CD4-positive, alpha-beta T cell treated with Interleukin-2 at 100 ng/mL for 4 hours (primary cell): ENCODE measurements around the gene CAMKMT.

Experiments used
- DNase-seq: peaks from one replicate; pipeline ENCODE4 v3.0.0-alpha.2; 2020; ENCODE audit warnings: low spot score

Gene CAMKMT

DNA sequence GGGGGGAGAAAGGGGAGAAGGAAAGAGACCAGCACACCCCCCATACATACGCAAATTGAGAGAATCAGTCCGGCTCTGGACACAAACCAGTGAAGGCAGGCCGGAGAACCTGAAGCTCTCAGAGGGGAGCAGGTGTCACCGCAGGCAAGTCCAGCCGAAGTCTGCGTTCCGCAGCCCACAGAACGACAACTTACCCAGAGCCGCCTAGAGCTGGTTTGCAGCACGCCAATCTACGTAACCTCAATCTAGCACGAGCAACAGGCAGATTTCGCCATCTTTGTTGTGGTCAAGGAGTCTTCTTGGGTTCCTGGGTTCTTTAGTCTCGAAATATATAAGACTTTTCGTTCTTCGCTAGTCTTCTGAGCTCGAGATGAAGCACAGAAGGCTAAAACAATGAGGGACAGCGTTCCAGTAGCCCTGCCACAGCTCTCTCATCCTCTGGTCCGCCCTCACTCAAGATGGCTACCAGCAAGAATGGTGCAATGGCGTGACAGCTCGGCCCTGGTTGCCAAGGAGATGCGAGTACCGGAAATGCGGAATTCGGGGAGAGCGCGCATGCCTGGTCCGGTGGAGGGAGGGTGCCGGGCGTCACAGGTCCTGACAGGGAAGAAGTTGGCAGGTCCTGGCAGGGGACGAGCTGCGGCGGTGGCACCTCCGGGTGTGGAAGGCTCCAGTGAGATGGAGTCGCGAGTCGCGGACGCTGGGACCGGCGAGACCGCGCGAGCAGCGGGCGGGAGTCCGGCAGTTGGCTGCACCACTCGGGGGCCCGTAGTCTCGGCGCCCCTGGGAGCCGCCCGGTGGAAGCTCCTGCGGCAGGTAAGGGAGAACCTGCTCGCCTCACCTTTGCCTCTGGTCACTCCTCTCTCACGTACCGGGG is at the start of gene CAMKMT, which contains the start of gene PREPL:
Gene CAMKMT (plus strand): TSS at position 618 of the 877 bp plus-strand sequence.
Gene PREPL (minus strand): TSS at position 165 of the 877 bp plus-strand sequence. CDS start 15,152 bp downstream, outside the sequence.
- peak; percentile 98 for DNase-seq

DNA sequence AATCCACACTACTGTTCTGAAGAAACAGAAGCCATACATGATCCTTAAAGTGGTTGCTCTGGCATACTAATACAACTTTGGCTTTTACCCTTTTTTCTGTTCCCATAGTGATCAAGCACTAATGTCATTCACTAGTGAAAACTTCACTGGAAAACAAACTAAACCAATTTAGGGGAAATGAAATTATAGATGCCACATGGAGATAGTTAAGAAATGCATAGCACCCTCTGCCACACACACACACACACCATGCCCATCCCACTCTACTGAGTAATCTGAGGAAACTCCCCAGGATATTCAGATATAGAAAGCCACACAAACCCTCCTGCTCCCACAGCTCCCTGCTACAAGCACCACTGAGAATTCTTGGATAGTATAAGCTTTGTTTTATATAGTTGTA is 47.4 kb upstream of the CAMKMT start:
- DNase-seq, result no peak

DNA sequence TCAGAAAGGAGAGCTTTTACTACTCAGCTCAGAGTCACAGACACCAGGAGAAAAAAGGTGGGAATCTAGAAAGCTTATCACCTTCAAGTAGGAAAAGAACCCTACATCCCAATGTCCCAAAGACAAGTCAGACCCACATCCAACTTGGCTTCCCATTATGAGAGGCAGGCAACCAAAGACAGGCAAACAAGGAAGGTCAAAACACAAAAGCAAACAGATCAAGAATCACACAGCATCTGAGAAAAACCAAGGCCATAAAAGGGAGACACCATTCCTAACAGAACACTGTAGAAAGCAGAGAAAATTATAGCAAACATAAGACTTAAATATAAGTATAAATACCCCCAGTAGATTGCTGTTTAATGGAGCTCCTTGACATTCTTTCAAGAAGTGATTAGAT is 45.8 kb upstream of the CAMKMT start:
- DNase-seq, result no peak

- DNase-seq, result no peak
Observed at GRCh38 chr2:44320832-44321231, 40.9 kb upstream of the CAMKMT start.

DNA sequence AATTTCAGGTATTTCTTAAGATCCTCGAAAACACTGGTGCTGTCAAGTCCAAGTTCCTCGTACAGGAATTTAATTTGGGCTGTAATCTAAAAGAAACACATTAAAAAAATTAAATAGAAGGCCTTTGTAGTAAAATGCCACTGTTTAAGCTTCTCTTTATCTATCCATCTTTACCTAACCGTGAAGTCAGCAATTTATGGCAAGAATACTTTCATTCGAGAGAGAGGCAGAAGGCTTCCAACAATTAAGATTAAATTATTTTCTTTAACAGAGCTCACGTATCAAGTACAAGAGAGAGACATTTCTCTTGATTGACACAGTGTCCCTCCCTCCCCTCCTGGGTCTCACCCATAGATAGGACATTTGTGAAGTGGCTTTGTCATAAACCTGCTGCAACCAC is 40.4 kb upstream of the CAMKMT start:
- no peak for DNase-seq

GRCh38 chr2:44324971-44325426 is 36.7 kb upstream of the CAMKMT start:
- no peak for DNase-seq

GRCh38 chr2:44325897-44326296 is 35.9 kb upstream of the CAMKMT start:
- no peak for DNase-seq

DNA sequence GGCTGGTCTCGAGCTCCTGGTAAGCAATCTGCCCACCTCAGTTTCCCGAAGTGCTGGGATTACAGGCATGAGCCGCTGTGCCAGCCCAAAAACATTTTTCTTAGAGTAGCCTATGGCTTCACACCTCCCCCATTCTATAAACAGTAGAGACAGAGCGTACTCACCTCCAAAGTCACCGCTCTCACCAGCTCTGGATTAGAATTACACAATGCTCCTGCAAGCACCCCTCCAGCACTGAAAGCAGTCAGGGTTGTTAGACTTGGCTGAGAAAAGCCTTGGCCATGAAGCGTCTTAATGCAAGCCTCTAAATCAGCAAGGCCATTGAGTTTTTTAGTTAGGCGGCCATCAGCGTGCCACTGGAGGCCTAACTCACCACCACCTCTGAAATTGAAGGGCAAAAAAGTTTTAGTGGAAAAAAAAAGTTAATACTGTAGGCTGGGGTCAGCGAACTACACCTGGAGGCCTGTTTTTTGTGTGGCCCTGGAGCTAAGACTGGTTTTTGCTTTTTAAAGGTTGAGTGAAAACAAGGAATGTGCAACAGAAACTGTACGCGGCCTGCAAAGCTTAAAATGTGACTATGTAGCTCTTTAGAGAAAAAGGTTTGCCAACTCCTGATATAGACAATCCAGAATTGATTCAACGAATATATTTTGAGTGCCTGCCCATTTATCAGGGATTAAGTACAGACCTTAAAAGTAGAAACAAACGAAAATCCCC is 35.0 kb upstream of the CAMKMT start:
- DNase-seq, result no peak

- DNase-seq, result no peak
Observed at GRCh38 chr2:44328750-44329149, 33.0 kb upstream of the CAMKMT start.

GRCh38 chr2:44329343-44329742 is 32.4 kb upstream of the CAMKMT start:
- DNase-seq, result no peak

DNA sequence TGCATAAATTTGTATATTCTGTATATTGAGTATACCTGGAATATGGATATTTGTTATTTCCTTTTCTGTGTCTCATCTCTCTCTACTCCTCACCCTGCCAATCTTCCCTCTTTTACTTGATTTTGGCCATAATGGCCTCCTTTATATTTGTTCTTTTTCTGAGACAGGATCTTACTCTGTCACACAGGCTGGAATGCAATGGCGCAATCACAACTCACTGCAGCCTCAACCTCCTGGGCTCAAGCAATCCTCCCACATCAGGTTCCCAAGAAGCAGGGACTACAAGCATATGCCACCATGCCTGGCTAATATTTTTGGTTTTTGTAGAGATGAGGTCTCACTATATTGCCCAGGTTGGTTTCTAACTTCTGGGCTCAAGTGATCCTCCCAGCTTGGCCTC is 30.9 kb upstream of the CAMKMT start:
- no peak for DNase-seq

- DNase-seq, result no peak
Observed at GRCh38 chr2:44333994-44334393, 27.8 kb upstream of the CAMKMT start.

- DNase-seq, result no peak
Observed at GRCh38 chr2:44335806-44336538, 25.8 kb upstream of the CAMKMT start.

DNA sequence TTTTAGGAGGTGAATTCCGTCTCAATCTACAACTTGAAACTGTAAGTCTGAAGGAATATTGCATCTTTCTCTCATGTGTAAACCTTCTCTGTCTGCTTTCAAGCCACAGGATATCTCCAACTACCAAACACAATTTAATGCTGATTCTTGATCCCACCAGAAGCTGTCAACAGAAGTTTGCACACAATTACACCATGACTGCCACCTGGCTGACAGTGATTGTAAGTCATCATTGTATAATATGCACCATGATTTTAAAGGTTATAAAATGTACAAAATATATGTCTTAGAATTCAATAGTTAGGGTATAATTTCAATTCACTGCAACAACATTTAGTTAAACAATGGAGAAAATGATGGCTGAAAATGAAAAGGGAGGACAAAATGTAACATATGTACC is 18.9 kb upstream of the CAMKMT start:
- DNase-seq, result peak; percentile 14

DNA sequence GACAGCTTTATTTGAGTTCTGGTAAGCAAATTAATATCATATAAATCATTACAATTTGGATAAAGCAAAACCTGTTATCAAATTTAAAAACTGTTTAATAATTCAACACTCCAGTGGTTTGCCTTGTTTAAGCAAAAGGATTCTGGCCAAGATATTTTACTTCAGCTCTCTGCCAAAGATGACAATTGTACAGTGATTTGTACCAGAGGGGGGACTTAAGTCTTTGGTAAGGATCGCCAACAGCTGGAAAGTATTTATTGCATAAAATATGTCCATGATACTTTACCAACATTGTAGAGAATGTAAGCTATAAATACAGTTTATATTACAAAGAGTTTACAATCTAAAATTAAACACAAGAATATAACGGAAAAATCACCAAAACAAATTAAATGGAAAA is 14.2 kb upstream of the CAMKMT start:
- no peak for DNase-seq

DNA sequence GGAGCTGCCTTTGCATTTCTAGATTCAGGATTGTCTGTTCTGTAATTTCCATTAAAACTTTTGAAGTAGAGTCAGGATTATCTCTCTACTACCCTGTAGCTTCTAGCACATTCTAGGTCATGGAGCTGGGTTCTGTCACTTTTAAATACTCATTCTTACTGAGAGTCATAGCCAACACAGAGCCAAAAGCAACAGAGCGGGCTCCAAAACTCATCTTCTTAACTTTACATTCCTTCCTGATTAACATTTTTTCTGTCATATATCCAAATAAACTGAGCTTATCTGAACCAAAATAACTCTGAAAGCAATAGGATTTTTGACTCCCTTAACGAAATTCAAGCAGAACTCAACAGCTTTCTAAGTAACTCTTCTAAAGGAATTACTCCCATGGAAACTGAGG is 13.3 kb upstream of the CAMKMT start:
- no peak for DNase-seq

GRCh38 chr2:44349506-44349905 is 12.2 kb upstream of the CAMKMT start:
- no peak for DNase-seq

DNA sequence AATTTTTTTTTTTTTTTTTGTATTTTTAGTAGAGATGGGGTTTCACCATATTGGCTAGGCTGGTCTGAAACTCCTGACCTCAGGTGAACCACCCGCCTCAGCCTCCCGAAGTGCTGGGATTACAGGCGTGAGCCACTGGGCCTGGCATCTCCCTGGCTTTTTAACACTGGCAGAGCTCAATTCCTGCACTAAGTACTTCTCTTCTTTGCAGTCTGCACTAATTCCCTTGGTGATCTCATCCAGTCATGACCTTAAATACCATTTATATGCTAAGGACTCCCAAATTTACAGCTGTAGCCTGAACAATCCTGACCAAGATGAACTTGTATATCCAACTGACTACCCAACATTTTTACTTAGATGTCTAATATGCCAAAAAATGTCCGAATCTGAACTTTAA is 10.7 kb upstream of the CAMKMT start:
- DNase-seq, result no peak

DNA sequence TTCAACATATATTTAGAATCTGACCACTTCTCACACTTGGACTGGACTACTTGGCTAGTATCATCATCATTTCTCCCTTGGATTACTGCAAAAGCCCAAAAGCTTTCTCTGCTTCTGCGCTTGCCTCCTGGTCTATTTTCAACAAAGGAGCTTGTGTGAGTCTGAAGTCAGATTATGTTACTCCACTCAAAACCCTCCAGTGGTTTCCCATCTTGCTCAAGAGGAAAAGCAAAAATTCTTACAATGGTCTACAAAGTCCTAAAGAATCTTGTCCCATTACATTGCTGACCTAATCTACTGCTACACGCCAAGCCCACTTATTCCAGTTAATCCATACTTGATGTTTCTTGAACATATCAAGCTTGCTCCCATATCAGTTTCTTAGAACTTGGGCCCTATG is 10.1 kb upstream of the CAMKMT start:
- no peak for DNase-seq

- no peak for DNase-seq
Observed at GRCh38 chr2:44352510-44352909, 9.2 kb upstream of the CAMKMT start.

GRCh38 chr2:44354761-44355160 is 7.0 kb upstream of the CAMKMT start:
- DNase-seq, result no peak

DNA sequence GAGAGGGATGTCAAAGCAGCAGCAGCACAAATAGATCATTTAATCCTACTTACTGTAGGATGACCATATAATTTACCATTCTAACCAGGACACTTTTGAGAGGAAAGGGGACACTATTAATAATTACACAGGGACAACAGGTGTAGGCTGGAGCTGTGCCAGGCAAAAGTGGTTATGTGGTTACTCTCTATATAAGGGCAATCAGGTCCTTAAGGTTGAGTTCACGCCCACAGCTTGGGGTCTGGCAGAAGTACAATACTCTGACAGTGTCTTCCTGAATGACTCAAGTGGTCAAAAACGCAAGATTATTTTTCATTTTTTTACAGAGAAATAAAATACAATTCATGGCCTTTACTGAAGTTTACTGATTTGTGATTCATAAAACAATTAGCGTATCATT is 3.2 kb upstream of the CAMKMT start:
- peak; percentile 59 for DNase-seq
